ENCODE measurements around the gene ZNF45. TPM values are rescaled to one million over a fixed set of nuclear protein-coding genes. Genes with fewer than 3 reads are reported as not detected.
"Not testable (repeated sequence)": the region's sequence is repeated elsewhere in the genome, so short reads cannot be mapped to it uniquely, and the experiment has no call there.

The ZNF45 gene
- total RNA-seq, 1 donor from 2014 or later = 21.1 TPM

GRCh38 chr19:43883864-43884263, 51.2 kb downstream of the ZNF45 start, which contains the start of gene ZNF404:
ZNF404 (minus strand) TSS chr19:43883964.
- H3K27me3 Mint-ChIP-seq (ENCODE audit: low read depth) = no peaks in the 10 kb centered on the region
- H3K4me1 Mint-ChIP-seq = no peaks in the 10 kb centered on the region
- peaks cover 43% of the 10 kb centered on the region for H3K36me3 Mint-ChIP-seq
- TF ChIP-seq, protein P1, sequence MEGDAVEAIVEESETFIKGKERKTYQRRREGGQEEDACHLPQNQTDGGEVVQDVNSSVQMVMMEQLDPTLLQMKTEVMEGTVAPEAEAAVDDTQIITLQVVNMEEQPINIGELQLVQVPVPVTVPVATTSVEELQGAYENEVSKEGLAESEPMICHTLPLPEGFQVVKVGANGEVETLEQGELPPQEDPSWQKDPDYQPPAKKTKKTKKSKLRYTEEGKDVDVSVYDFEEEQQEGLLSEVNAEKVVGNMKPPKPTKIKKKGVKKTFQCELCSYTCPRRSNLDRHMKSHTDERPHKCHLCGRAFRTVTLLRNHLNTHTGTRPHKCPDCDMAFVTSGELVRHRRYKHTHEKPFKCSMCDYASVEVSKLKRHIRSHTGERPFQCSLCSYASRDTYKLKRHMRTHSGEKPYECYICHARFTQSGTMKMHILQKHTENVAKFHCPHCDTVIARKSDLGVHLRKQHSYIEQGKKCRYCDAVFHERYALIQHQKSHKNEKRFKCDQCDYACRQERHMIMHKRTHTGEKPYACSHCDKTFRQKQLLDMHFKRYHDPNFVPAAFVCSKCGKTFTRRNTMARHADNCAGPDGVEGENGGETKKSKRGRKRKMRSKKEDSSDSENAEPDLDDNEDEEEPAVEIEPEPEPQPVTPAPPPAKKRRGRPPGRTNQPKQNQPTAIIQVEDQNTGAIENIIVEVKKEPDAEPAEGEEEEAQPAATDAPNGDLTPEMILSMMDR (IDR thresholded peaks at IDR 0.05; ENCODE audit: unreplicated experiment) = no peak
- peaks cover 75% of the 10 kb centered on the region for H3K9me3 Mint-ChIP-seq
- H3K27ac Mint-ChIP-seq = no peak within 1 kb of the TSS
- DNase-seq (ENCODE audit: low spot score in 2 of 2, unreplicated experiment in 2 of 2) = no peak
- H3K4me3 Mint-ChIP-seq = no peak within 1 kb of the TSS

- Mint-ChIP-seq H3K36me3 (peaks cover 57% of the 10 kb centered on the region), H3K27ac (no peak overlapping the region), H3K4me3 (no peak overlapping the region), H3K27me3 (ENCODE audit: low read depth) (no peaks in the 10 kb centered on the region), H3K9me3 (peaks cover 69% of the 10 kb centered on the region), H3K4me1 (no peaks in the 10 kb centered on the region)
- no peak for DNase-seq (ENCODE audit: low spot score in 2 of 2, unreplicated experiment in 2 of 2)
- TF ChIP-seq, protein P1 (IDR thresholded peaks at IDR 0.05; ENCODE audit: unreplicated experiment) = no peak
Measured at GRCh38 chr19:43880483-43880882, 54.6 kb downstream of the ZNF45 start.

- Mint-ChIP-seq H3K27me3 (ENCODE audit: low read depth) (no peaks in the 10 kb centered on the region), H3K4me3 (no peak overlapping the region), H3K36me3 (peaks cover 41% of the 10 kb centered on the region), H3K27ac (no peak overlapping the region), H3K4me1 (no peaks in the 10 kb centered on the region), H3K9me3 (peaks cover 55% of the 10 kb centered on the region)
- TF ChIP-seq, protein P1 (IDR thresholded peaks at IDR 0.05; ENCODE audit: unreplicated experiment) = no peak
- no peak for DNase-seq (ENCODE audit: low spot score in 2 of 2, unreplicated experiment in 2 of 2)
Measured at GRCh38 chr19:43872547-43873336, 62.3 kb downstream of the ZNF45 start.

DNA sequence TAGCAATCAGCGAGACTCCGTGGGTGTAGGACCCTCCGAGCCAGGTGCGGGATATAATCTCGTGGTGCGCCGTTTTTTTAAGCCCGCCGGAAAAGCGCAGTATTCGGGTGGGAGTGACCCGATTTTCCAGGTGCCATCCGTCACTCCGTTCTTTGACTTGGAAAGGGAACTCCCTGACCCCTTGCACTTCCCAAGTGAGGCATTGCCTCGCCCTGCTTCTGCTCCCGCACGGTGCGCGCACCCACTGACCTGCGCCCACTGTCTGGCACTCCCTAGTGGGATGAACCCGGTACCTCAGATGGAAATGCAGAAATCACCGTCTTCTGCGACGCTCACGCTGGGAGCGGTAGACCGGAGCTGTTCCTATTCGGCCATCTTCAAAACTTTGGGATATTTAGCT, 68.2 kb downstream of the ZNF45 start:
- H3K27me3 Mint-ChIP-seq (ENCODE audit: low read depth); H3K4me1 Mint-ChIP-seq; H3K4me3 Mint-ChIP-seq; H3K27ac Mint-ChIP-seq; DNase-seq (ENCODE audit: low spot score in 2 of 2, unreplicated experiment in 2 of 2): not testable (repeated sequence)
- peaks cover 34% of the 10 kb centered on the region for H3K9me3 Mint-ChIP-seq
- H3K36me3 Mint-ChIP-seq = peaks cover 22% of the 10 kb centered on the region

Other genes with a start within 250 kb of the ZNF45 start
- gene IRGC, start 219.2 kb downstream of the ZNF45 start, total RNA-seq = not detected in 3 replicates
- 65.8 to 75.7 TPM (median 73.2 TPM) in 3 replicates for gene SMG9, start 180.3 kb downstream of the ZNF45 start, total RNA-seq
- 5.4 to 6.4 TPM (median 6.1 TPM) in 3 replicates for gene KCNN4, start 154.3 kb downstream of the ZNF45 start, total RNA-seq
- 0.27 to 0.57 TPM (median 0.33 TPM) in 3 replicates for gene LYPD5, start 132.8 kb downstream of the ZNF45 start, total RNA-seq
- gene ZNF283, start 108.0 kb downstream of the ZNF45 start, total RNA-seq = 19.1 to 20.8 TPM (median 20.4 TPM) in 3 replicates
- 8.0 to 8.3 TPM (median 8.2 TPM) in 3 replicates for gene ZNF404, start 51.3 kb downstream of the ZNF45 start, total RNA-seq
- gene ZNF221, start 15.9 kb upstream of the ZNF45 start, total RNA-seq = 11.2 to 13.5 TPM (median 13.0 TPM) in 3 replicates
- gene ZNF155, start 48.9 kb upstream of the ZNF45 start, total RNA-seq = 13.4 to 14.2 TPM (median 14.1 TPM) in 3 replicates
- gene ZNF230, start 67.7 kb upstream of the ZNF45 start, total RNA-seq = 4.0 to 4.5 TPM (median 4.5 TPM) in 3 replicates
- gene ZNF222, start 90.1 kb upstream of the ZNF45 start, total RNA-seq = 7.6 to 8.1 TPM (median 7.8 TPM) in 3 replicates
- gene ZNF223, start 116.8 kb upstream of the ZNF45 start, total RNA-seq = 9.2 to 10.3 TPM (median 9.9 TPM) in 3 replicates
- gene ZNF284, start 136.9 kb upstream of the ZNF45 start, total RNA-seq = 5.0 to 5.6 TPM (median 5.3 TPM) in 3 replicates
- gene ZNF224, start 159.1 kb upstream of the ZNF45 start, total RNA-seq = 39.1 to 42.0 TPM (median 42.0 TPM) in 3 replicates
- 7.2 to 7.9 TPM (median 7.4 TPM) in 3 replicates for gene ZNF225, start 178.1 kb upstream of the ZNF45 start, total RNA-seq
- 18.9 to 19.5 TPM (median 19.3 TPM) in 3 replicates for gene ZNF234, start 206.3 kb upstream of the ZNF45 start, total RNA-seq
- 36.2 to 38.2 TPM (median 38.2 TPM) in 3 replicates for gene ZNF226, start 229.8 kb upstream of the ZNF45 start, total RNA-seq

All from mesothelial cell of epicardium (in vitro differentiated cells).